ENCODE results near the gene KIAA1191.

DNA sequence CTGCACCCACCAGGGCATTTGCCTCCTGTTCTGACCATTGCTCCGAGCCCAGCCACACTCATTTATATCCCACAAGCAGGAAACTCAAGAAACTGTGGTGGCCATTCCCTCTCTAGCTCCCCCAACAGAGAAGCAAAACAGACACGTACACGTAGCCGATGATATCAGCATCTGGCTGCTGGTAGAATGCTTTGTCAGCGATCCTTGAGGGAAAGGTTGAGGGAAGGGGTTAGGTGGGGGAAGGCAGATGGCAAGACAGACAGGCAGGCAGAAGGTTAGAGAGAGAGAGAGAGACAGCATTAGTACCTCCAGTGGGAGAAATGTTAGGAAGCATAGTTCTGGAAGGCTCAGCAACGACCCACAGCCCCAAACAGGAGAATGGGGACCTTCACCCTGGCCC is 34.8 kb upstream of the KIAA1191 start:
- TF ChIP-seq ARNTL (CRISPR knock-in tag; IDR thresholded peaks at IDR 0.05; ENCODE audit: borderline replicate concordance, low read depth) (no peak), SNAI2 (CRISPR knock-in tag; IDR thresholded peaks at IDR 0.05) (no peak), ISL1 (CRISPR knock-in tag; IDR thresholded peaks at IDR 0.05) (no peak), ZFP30 (CRISPR knock-in tag; IDR thresholded peaks at IDR 0.05) (no peak), RARB (CRISPR knock-in tag; IDR thresholded peaks at IDR 0.05) (no peak), ZNF565 (CRISPR knock-in tag; conservative IDR thresholded peaks at IDR 0.05; ENCODE audit: low read depth) (no peak), ZFP3 (CRISPR knock-in tag; IDR thresholded peaks at IDR 0.05) (no peak)
- TF ChIP-seq, protein P1, sequence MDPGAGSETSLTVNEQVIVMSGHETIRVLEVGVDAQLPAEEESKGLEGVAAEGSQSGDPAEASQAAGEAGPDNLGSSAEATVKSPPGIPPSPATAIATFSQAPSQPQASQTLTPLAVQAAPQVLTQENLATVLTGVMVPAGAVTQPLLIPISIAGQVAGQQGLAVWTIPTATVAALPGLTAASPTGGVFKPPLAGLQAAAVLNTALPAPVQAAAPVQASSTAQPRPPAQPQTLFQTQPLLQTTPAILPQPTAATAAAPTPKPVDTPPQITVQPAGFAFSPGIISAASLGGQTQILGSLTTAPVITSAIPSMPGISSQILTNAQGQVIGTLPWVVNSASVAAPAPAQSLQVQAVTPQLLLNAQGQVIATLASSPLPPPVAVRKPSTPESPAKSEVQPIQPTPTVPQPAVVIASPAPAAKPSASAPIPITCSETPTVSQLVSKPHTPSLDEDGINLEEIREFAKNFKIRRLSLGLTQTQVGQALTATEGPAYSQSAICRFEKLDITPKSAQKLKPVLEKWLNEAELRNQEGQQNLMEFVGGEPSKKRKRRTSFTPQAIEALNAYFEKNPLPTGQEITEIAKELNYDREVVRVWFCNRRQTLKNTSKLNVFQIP (CRISPR knock-in tag; IDR thresholded peaks at IDR 0.05; ENCODE audit: borderline replicate concordance, low read depth) = no peak
- TF ChIP-seq, protein P2, sequence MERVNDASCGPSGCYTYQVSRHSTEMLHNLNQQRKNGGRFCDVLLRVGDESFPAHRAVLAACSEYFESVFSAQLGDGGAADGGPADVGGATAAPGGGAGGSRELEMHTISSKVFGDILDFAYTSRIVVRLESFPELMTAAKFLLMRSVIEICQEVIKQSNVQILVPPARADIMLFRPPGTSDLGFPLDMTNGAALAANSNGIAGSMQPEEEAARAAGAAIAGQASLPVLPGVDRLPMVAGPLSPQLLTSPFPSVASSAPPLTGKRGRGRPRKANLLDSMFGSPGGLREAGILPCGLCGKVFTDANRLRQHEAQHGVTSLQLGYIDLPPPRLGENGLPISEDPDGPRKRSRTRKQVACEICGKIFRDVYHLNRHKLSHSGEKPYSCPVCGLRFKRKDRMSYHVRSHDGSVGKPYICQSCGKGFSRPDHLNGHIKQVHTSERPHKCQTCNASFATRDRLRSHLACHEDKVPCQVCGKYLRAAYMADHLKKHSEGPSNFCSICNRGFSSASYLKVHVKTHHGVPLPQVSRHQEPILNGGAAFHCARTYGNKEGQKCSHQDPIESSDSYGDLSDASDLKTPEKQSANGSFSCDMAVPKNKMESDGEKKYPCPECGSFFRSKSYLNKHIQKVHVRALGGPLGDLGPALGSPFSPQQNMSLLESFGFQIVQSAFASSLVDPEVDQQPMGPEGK (CRISPR knock-in tag; IDR thresholded peaks at IDR 0.05; ENCODE audit: borderline replicate concordance) = no peak
- TF ChIP-seq, protein P3, sequence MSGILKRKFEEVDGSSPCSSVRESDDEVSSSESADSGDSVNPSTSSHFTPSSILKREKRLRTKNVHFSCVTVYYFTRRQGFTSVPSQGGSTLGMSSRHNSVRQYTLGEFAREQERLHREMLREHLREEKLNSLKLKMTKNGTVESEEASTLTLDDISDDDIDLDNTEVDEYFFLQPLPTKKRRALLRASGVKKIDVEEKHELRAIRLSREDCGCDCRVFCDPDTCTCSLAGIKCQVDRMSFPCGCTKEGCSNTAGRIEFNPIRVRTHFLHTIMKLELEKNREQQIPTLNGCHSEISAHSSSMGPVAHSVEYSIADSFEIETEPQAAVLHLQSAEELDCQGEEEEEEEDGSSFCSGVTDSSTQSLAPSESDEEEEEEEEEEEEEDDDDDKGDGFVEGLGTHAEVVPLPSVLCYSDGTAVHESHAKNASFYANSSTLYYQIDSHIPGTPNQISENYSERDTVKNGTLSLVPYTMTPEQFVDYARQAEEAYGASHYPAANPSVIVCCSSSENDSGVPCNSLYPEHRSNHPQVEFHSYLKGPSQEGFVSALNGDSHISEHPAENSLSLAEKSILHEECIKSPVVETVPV (CRISPR knock-in tag; IDR thresholded peaks at IDR 0.05) = no peak
